ENCODE data around the gene HPCAL4. TPM values are rescaled to one million over a fixed set of nuclear protein-coding genes. Genes with fewer than 3 reads are reported as not detected.

HPCAL4 gene
- total and polyA plus RNA-seq, 2 donors from 2014 or later, result 3.9 to 5.2 TPM

DNA sequence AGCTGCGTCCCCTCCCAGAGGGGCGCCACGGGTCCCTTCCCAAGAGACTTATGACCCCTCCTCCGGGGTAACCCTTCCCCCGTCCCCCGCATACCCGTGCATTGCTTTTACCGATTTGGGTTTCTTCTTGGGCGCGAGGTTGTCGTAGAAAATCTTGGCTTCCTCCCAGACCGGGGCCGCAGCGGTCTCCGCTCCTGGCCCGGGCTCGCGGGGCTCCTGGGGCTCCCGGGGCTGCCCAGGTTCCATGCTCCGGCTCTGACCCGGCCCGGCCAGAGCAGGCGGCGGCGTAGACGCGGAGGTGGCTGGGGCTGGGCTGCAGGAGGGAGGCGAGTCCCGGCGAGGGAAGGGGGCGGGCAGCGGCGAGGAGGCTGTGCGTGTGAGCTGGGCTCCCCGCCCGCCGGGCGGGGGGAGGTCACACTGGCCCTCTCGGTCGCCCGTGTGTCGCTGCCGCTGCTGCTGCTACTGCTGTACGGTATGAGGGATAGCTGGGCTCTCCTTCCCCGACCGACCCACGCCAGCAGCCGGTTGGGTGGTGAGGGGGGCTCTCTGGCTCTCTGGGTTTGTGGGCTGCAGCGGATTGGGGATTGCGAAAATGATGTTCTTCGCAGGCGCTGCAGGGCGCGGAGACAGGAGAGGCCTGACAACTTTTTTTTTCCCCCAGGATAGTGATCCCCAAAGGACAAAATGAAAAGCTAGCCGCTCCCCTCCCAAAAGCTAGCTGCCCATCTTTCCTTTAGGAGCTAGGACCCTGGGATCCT lies 19.3 kb downstream of the HPCAL4 start, which contains the start of gene NT5C1A:
Gene NT5C1A (minus strand): TSS at position 315 of the 758 bp plus-strand sequence. CDS start 69 bp downstream, at position 246.
- Histone ChIP-seq H3K36me3 (ENCODE audit: control insufficient read depth in 2 of 3, insufficient read depth in 3 of 3, low read length in 3 of 3) (no peaks in the 10 kb centered on the region), H3K4me3 (ENCODE audit: low read length in 3 of 3) (peak within 1 kb of the TSS in 2 of 3 donors; percentile 46 to 48), H3K4me1 (ENCODE audit: control insufficient read depth in 2 of 3, insufficient read depth in 2 of 3, low read depth in 1 of 3, low read length in 3 of 3) (peaks cover 0 to 4% (median 0%) of the 10 kb centered on the region in 3 donors), H3K27ac (ENCODE audit: low read depth in 2 of 2, low read length in 2 of 2) (no peak within 1 kb of the TSS), H3K9ac (ENCODE audit: low read length in 3 of 3) (no peak within 1 kb of the TSS), H3K9me3 (ENCODE audit: control insufficient read depth in 2 of 3, insufficient read depth in 1 of 3, low read length in 3 of 3) (no peaks in the 10 kb centered on the region), H3K27me3 (ENCODE audit: control insufficient read depth, insufficient read depth, low read length) (peaks cover 3% of the 10 kb centered on the region)
- peak; percentile 30 to 76 (median 53) for DNase-seq
- no peak for FAIRE-seq
- TF ChIP-seq, protein P1, sequence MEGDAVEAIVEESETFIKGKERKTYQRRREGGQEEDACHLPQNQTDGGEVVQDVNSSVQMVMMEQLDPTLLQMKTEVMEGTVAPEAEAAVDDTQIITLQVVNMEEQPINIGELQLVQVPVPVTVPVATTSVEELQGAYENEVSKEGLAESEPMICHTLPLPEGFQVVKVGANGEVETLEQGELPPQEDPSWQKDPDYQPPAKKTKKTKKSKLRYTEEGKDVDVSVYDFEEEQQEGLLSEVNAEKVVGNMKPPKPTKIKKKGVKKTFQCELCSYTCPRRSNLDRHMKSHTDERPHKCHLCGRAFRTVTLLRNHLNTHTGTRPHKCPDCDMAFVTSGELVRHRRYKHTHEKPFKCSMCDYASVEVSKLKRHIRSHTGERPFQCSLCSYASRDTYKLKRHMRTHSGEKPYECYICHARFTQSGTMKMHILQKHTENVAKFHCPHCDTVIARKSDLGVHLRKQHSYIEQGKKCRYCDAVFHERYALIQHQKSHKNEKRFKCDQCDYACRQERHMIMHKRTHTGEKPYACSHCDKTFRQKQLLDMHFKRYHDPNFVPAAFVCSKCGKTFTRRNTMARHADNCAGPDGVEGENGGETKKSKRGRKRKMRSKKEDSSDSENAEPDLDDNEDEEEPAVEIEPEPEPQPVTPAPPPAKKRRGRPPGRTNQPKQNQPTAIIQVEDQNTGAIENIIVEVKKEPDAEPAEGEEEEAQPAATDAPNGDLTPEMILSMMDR (IDR thresholded peaks at IDR 0.05; ENCODE audit: borderline replicate concordance, extremely low read depth, insufficient read depth), result no peak
- intact Hi-C loops (cut with DNase I), result no loop called here

DNA sequence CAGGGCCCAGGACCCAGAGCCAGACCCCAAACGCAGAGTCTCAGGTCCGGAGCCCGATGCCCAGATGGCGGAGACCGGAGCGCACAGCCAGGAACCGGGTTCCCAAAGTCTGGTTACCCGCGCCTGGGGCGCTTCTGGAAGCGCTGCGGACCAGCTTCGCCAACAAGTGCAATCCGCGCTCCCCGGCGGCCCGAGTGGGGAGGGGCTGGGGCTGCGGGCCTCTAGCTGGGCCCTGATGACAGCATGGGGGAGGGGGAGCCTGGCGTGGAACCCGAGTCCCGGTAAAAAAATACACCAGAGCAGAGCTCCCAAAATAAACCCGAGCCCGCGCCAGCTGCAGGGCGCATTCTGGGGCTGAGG lies 19.8 kb downstream of the HPCAL4 start:
- no peaks in the 10 kb centered on the region for H3K9me3 ChIP-seq (ENCODE audit: control insufficient read depth in 2 of 3, insufficient read depth in 1 of 3, low read length in 3 of 3)
- no peak overlapping the region for H3K9ac ChIP-seq (ENCODE audit: low read length in 3 of 3)
- peaks cover 3% of the 10 kb centered on the region for H3K27me3 ChIP-seq (ENCODE audit: control insufficient read depth, insufficient read depth, low read length)
- FAIRE-seq (no peak), DNase-seq (peak; percentile 35 to 77 (median 62))
- no peaks in the 10 kb centered on the region for H3K36me3 ChIP-seq (ENCODE audit: control insufficient read depth in 2 of 3, insufficient read depth in 3 of 3, low read length in 3 of 3)
- H3K4me1 ChIP-seq (ENCODE audit: control insufficient read depth in 2 of 3, insufficient read depth in 2 of 3, low read depth in 1 of 3, low read length in 3 of 3), result peaks cover 0 to 4% (median 0%) of the 10 kb centered on the region in 3 donors
- TF ChIP-seq, protein P1 (IDR thresholded peaks at IDR 0.05; ENCODE audit: borderline replicate concordance, extremely low read depth, insufficient read depth), result no peak
- intact Hi-C loops (cut with DNase I), result no loop called here
- H3K27ac ChIP-seq (ENCODE audit: low read depth in 2 of 2, low read length in 2 of 2), result no peak overlapping the region
- H3K4me3 ChIP-seq (ENCODE audit: low read length in 3 of 3), result peak overlapping the region in 1 of 3 donors; percentile 46

DNA sequence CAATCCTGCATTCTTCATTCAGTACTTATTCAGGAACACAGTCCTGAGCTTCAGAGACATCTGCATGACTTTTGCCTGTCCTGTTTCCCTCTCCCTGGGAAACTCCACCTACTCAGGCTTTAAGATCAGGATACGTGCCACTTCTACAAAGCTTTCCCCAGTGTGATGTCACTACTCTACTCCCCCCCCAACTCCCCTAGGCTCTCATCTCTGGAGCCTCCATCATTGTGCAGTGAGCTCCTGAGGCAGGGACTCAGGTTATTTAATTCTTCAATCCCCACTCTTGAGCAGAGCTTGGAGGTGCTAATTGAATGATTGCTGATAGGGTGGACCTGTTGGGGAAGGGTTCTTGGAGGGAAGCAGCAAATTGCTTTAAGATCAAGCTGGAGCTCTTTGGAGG lies 20.5 kb downstream of the HPCAL4 start:
- Histone ChIP-seq H3K9me3 (ENCODE audit: control insufficient read depth in 2 of 3, insufficient read depth in 1 of 3, low read length in 3 of 3) (no peaks in the 10 kb centered on the region), H3K4me3 (ENCODE audit: low read length in 3 of 3) (no peak overlapping the region), H3K27me3 (ENCODE audit: control insufficient read depth, insufficient read depth, low read length) (peaks cover 3% of the 10 kb centered on the region), H3K36me3 (ENCODE audit: control insufficient read depth in 2 of 3, insufficient read depth in 3 of 3, low read length in 3 of 3) (no peaks in the 10 kb centered on the region), H3K9ac (ENCODE audit: low read length in 3 of 3) (no peak overlapping the region), H3K4me1 (ENCODE audit: control insufficient read depth in 2 of 3, insufficient read depth in 2 of 3, low read depth in 1 of 3, low read length in 3 of 3) (peaks cover 0 to 4% (median 0%) of the 10 kb centered on the region in 3 donors), H3K27ac (ENCODE audit: low read depth in 2 of 2, low read length in 2 of 2) (no peak overlapping the region)
- FAIRE-seq (no peak), DNase-seq (no peak)
- intact Hi-C loops (cut with DNase I), result no loop called here
- TF ChIP-seq, protein P1 (IDR thresholded peaks at IDR 0.05; ENCODE audit: borderline replicate concordance, extremely low read depth, insufficient read depth), result no peak
